Nephron (organoid): ENCODE results near the gene SSBP3.
A peak's percentile ranks its signal among the peaks of the same experiment; 100 is the strongest.

Experiments
- H3K27ac Mint-ChIP-seq, 3 experiments: 2 replicates each; pipeline ENCODE4 v1.8.0; 2020; ENCODE audit warnings: mixed read lengths in 3 of 3, mild to moderate bottlenecking in 2 of 3, moderate library complexity in 1 of 3
- H3K27me3 Mint-ChIP-seq: 2 replicates; pipeline ENCODE4 v1.8.0; 2021; ENCODE audit warnings: low read depth, mild to moderate bottlenecking, moderate library complexity, mixed read lengths
- H3K36me3 Mint-ChIP-seq: 2 replicates; pipeline ENCODE4 v1.8.0; 2020; ENCODE audit warnings: low read depth, mixed read lengths
- H3K4me1 Mint-ChIP-seq: 2 replicates; pipeline ENCODE4 v1.8.0; 2020; ENCODE audit warnings: mixed read lengths
- H3K4me3 Mint-ChIP-seq, 3 experiments: 2 replicates each; pipeline ENCODE4 v1.8.0; 2020; ENCODE audit warnings: mild to moderate bottlenecking in 3 of 3, mixed read lengths in 3 of 3, moderate library complexity in 2 of 3
- H3K9me3 Mint-ChIP-seq: 2 replicates; pipeline ENCODE4 v1.8.0; 2020; ENCODE audit warnings: mixed read lengths
- TF ChIP-seq, protein P1 (sequence below), 3 experiments: fragments of 200-600 bp; sonication (generic); IDR thresholded peaks; one replicate each; pipeline ENCODE4 v1.5.0; 2021; ENCODE audit warnings: antibody characterized with exemption in 3 of 3; ENCODE audit not compliant: unreplicated experiment in 3 of 3

Gene SSBP3

DNA sequence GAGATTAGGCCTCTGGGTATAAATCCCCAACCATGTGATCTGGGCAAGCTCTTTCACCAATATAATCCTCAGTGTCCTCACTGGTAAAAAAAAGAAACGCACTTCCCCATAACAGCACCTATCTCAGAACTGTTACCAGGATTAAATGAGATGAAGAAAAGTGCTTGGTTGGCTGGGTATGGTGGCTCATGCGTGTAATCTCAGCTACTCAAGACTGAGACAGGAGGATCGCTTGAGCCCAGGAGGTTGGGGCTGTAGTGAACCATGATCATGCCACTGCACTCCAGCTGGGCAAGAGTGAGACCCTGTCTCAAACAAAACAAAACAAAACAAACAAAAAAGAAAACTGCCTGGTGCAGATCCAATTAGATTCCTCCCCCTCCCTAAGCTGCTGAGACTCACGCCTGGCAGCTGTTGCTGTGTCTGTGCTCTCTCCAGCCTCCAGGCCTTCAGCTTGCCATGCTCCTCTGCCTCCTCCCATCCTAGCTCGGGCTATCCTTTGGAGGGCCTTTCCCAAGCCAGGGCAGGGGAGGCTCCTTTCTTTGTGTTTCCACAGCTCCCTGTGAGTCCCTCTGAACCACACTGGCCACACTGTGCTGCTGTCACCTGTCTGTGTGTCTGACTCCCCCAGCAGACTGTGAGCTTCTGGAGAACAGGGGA lies 225.4 kb downstream of the SSBP3 start:
- Mint-ChIP-seq H3K4me3 (no peak overlapping the region), H3K9me3 (no peaks in the 10 kb centered on the region), H3K4me1 (peaks cover 6% of the 10 kb centered on the region), H3K27ac (peak overlapping the region in 1 of 3 experiments; percentile 59), H3K36me3 (peaks cover 13% of the 10 kb centered on the region), H3K27me3 (no peaks in the 10 kb centered on the region)
- TF ChIP-seq, protein P1, sequence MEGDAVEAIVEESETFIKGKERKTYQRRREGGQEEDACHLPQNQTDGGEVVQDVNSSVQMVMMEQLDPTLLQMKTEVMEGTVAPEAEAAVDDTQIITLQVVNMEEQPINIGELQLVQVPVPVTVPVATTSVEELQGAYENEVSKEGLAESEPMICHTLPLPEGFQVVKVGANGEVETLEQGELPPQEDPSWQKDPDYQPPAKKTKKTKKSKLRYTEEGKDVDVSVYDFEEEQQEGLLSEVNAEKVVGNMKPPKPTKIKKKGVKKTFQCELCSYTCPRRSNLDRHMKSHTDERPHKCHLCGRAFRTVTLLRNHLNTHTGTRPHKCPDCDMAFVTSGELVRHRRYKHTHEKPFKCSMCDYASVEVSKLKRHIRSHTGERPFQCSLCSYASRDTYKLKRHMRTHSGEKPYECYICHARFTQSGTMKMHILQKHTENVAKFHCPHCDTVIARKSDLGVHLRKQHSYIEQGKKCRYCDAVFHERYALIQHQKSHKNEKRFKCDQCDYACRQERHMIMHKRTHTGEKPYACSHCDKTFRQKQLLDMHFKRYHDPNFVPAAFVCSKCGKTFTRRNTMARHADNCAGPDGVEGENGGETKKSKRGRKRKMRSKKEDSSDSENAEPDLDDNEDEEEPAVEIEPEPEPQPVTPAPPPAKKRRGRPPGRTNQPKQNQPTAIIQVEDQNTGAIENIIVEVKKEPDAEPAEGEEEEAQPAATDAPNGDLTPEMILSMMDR (IDR thresholded peaks at IDR 0.05; ENCODE audit: unreplicated experiment in 3 of 3): no peak

DNA sequence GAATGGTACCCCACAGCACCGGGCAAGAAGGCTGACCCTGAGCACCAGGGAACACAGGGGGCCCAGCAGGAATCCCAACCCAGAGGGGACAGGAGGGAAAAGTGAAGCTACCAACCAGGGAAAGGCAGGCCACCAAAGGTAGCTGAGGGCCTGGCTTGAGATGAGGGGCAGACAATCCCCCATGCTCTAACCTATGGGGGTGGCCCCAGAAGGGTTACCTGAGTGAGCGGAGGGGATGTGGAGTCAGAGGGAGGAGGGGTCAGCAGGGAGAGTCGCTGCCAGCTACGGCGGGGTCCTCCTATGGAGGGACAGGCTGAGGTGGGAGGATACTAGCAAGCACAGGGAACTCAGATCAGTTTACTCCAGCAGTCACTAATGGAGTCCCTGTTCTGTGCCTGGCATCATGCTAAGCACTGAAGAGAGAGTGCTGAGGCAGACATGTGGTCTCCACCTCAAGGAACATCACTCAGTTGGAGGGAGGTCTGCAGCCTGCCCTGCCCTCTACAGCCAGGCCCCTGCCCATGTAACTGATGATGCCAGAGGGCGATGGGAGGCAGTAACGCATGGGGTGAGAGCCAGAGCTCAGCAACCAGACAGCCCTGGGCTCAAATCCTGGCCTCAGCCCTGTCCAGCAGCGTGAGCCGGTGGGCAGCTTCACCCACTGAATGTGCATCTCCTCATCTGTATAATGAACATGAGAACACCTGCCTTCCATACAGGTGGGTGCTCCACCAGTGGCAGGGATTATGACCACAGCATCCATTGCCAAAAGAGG lies 227.7 kb downstream of the SSBP3 start:
- H3K4me1 Mint-ChIP-seq: peaks cover 6% of the 10 kb centered on the region
- TF ChIP-seq, protein P1 (IDR thresholded peaks at IDR 0.05; ENCODE audit: unreplicated experiment in 3 of 3): no peak
- H3K27ac Mint-ChIP-seq: no peak overlapping the region
- H3K4me3 Mint-ChIP-seq: no peak overlapping the region
- no peaks in the 10 kb centered on the region for H3K27me3 Mint-ChIP-seq
- H3K9me3 Mint-ChIP-seq: no peaks in the 10 kb centered on the region
- peaks cover 11% of the 10 kb centered on the region for H3K36me3 Mint-ChIP-seq

DNA sequence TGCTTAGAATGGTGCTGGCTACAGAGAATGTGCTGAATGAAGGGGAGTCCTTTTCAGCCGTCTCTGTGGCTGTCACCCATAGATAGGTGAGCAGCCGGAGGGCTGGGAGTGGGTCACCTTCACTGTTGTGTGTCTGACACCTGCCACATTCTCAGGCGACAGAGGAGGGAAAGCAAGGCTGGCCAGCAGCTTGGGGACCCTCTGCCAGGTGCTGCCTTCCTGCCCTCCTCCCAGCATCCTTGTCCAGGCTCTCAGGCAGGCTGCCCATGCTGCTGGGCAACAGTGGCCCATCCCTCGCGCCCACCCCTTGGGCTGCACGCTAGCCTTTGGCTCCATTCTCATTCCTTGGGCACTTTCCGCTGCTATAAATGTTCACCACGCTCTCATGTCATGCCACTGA lies 228.5 kb downstream of the SSBP3 start:
- no peaks in the 10 kb centered on the region for H3K27me3 Mint-ChIP-seq
- H3K4me1 Mint-ChIP-seq: peaks cover 12% of the 10 kb centered on the region
- no peaks in the 10 kb centered on the region for H3K9me3 Mint-ChIP-seq
- no peak overlapping the region for H3K4me3 Mint-ChIP-seq
- TF ChIP-seq, protein P1 (IDR thresholded peaks at IDR 0.05; ENCODE audit: unreplicated experiment in 3 of 3): no peak
- no peak overlapping the region for H3K27ac Mint-ChIP-seq
- peaks cover 6% of the 10 kb centered on the region for H3K36me3 Mint-ChIP-seq

DNA sequence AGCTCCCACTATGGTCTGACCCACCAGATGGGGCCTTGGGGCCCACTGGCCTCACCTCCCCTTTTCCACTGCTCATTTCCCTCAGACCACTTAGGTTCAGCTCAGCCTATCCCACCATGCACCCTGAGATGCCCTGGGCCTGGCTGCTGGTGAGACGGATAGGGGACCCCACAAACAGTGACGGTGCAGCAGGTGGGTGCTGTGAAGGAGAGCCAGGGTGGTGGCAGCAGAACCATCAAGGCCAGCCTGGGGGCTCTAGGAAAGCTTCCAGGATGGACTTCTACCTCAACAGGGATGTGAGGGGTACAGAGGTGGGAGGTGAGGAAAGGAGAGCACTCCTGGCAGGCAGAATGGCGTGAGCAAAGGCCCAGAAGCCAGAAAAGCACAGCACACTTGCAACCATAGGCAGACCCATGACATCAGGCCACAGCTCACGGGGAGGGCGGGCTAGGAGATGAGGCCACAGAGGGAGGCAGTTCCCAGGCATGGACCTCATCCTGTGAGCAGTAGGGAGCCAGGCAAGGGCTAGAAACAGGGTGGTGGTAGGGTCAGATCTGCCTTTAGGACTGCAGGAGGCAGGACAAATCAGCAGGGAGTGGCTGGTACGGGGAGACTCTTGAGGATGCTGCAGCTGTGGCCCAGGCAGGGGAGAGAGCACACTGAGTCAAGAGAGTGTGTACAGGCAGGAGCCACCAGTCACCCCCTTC lies 229.4 kb downstream of the SSBP3 start:
- Mint-ChIP-seq H3K4me1 (peaks cover 16% of the 10 kb centered on the region), H3K27me3 (no peaks in the 10 kb centered on the region), H3K27ac (no peak overlapping the region), H3K4me3 (no peak overlapping the region), H3K36me3 (peaks cover 6% of the 10 kb centered on the region), H3K9me3 (no peaks in the 10 kb centered on the region)
- TF ChIP-seq, protein P1 (IDR thresholded peaks at IDR 0.05; ENCODE audit: unreplicated experiment in 3 of 3): no peak
